Calu3 (cell line): ENCODE data around the gene KRIT1. TPM values are rescaled to one million over a fixed set of nuclear protein-coding genes. Genes with fewer than 3 reads are reported as not detected.
A peak's percentile ranks its signal among the peaks of the same experiment; 100 is the strongest.
"Not testable (repeated sequence)": the region's sequence is repeated elsewhere in the genome, so short reads cannot be mapped to it uniquely, and the experiment has no call there.

Experiments
- BruUV-seq: library from RNA; stranded (reverse); fragments of 400-500 nt; replicated peaks from 2 replicates; lab custom pipeline; 2021; lab: Mats Ljungman, UMichigan
- CTCF ChIA-PET: fragments of 300-600 bp; sonication (Branson Sonifier 250); formaldehyde crosslinking; loops from one replicate; lab custom pipeline; 2022; ENCODE audit warnings: antibody characterized with exemption; lab: Charles Lee
- DNase-seq: peaks from one replicate; pipeline ENCODE4 v3.0.0; 2022
- H3K27ac Mint-ChIP-seq: one replicate; pipeline ENCODE4 v1.8.0; 2022; ENCODE audit warnings: mixed read lengths; ENCODE audit not compliant: unreplicated experiment
- H3K27me3 Mint-ChIP-seq: one replicate; pipeline ENCODE4 v1.8.0; 2022; ENCODE audit warnings: mixed read lengths; ENCODE audit not compliant: unreplicated experiment
- H3K36me3 Mint-ChIP-seq: one replicate; pipeline ENCODE4 v1.8.0; 2022; ENCODE audit warnings: mild to moderate bottlenecking, moderate library complexity, mixed read lengths; ENCODE audit not compliant: insufficient read depth, unreplicated experiment
- H3K4me1 Mint-ChIP-seq: one replicate; pipeline ENCODE4 v1.8.0; 2022; ENCODE audit warnings: mild to moderate bottlenecking, low read depth, mixed read lengths; ENCODE audit not compliant: unreplicated experiment
- H3K4me3 Mint-ChIP-seq: one replicate; pipeline ENCODE4 v1.8.0; 2022; ENCODE audit warnings: mild to moderate bottlenecking, low read depth, moderate library complexity, mixed read lengths; ENCODE audit not compliant: unreplicated experiment
- H3K9me3 Mint-ChIP-seq: one replicate; pipeline ENCODE4 v1.8.0; 2022; ENCODE audit warnings: low read depth, mixed read lengths; ENCODE audit not compliant: unreplicated experiment
- intact Hi-C: fragments of 100-400 bp; cut with micrococcal nuclease; formaldehyde crosslinking; loops from one replicate; pipeline ENCODE4 v1.10.0; 2022; ENCODE audit not compliant: unreplicated experiment
- total RNA-seq: library from RNA; stranded (reverse); gene quantifications from 2 replicates; pipeline ENCODE4 v1.2.3, GENCODE V29; 2022
- TF ChIP-seq, protein P1 (sequence below): fragments of 200-600 bp; IDR thresholded peaks from one replicate; pipeline ENCODE4 v1.8.0; 2022; ENCODE audit warnings: antibody characterized with exemption; ENCODE audit not compliant: unreplicated experiment

Gene KRIT1
- total RNA-seq, 1 experiment from 2014 or later, result 27.8 TPM

DNA sequence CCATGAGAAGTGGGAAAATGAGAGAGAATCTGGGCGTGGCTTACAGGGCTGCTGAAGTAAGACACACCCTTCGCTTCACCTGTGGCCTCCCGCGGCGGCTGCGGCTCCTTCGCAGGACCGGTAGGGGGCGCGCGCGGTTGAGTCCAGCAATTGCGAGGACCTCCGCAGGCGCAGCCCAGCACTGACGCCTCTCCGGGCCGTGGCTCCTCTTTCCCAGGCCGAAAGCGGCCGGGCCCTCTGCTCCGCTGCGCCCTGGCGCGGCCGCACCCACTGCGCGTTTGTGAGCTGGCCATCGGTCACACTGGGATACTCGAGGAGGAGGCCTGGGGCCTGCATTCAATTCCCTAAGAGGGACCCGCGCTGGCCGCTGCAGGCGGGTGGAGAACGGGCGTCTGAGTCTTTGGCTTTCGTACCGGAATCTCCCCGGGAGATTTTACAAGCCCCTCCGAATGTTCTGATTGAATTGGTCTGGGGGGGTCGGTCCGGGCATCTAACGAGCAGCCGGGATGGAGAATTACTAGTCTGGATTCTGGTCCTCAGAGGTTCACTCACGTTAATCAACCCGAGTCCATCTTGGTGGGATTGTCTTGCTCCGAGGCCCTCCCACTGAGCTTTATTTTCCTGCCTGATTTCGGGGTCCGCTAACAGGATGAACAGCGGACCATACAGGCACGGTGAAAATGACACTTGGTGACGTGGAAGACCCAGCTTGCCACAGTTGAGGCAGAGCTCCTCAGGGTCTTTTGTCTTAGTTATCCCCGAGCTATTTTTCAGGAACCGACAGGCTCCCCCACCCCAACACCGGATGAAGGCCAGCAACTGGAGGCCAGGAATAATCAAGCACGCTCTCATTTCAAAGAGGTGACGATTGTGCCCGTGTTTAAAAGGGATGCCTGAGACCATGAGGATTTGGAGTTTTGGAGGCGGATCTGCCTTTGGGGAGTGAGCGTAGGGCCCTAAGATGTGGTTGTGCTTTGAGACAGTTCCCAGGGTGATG is 66.5 kb downstream of the KRIT1 start, which contains the start of gene LRRD1:
Gene LRRD1, minus strand, starts transcription at position 215 of the 997 bp plus-strand sequence. CDS start 13,940 bp downstream, outside the sequence.
- H3K27ac Mint-ChIP-seq, result no peak within 1 kb of the TSS
- no TSS peak for BruUV-seq
- peak; percentile 92 for DNase-seq
- no peaks in the 10 kb centered on the region for H3K9me3 Mint-ChIP-seq
- no peaks in the 10 kb centered on the region for H3K4me1 Mint-ChIP-seq
- no peaks in the 10 kb centered on the region for H3K27me3 Mint-ChIP-seq
- intact Hi-C loops, result no loop called here
- CTCF ChIA-PET, result interaction anchor here (0.9 kb wide), 1 partner anchor 268 kb away, joined by 4 read pairs; the partner anchor contains the start of gene GATAD1
- H3K36me3 Mint-ChIP-seq, result peaks cover 7% of the 10 kb centered on the region
- peak within 1 kb of the TSS; percentile 73 for H3K4me3 Mint-ChIP-seq
- TF ChIP-seq, protein P1, sequence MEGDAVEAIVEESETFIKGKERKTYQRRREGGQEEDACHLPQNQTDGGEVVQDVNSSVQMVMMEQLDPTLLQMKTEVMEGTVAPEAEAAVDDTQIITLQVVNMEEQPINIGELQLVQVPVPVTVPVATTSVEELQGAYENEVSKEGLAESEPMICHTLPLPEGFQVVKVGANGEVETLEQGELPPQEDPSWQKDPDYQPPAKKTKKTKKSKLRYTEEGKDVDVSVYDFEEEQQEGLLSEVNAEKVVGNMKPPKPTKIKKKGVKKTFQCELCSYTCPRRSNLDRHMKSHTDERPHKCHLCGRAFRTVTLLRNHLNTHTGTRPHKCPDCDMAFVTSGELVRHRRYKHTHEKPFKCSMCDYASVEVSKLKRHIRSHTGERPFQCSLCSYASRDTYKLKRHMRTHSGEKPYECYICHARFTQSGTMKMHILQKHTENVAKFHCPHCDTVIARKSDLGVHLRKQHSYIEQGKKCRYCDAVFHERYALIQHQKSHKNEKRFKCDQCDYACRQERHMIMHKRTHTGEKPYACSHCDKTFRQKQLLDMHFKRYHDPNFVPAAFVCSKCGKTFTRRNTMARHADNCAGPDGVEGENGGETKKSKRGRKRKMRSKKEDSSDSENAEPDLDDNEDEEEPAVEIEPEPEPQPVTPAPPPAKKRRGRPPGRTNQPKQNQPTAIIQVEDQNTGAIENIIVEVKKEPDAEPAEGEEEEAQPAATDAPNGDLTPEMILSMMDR, result peak; percentile 89

DNA sequence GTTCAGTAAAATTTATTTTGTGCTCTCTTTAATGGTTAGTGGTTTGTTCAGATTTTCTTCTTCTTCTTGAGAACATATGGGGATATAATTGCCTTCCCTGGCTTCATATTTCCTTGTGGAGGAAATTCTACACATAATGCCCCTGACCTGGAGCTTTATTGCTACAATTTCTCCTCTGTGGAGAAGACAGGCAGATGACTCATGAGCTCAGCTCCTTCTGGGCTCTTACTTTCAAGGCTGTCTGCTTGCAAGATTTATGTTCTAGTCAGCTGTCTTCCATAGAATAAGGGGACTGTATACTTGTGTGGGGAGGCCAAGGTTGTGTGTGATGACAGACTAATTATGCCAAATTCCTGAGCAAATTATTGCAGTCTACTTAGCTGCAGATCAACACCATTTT is 68.4 kb downstream of the KRIT1 start:
- Mint-ChIP-seq H3K4me1 (no peaks in the 10 kb centered on the region), H3K27me3 (no peaks in the 10 kb centered on the region), H3K27ac (no peak overlapping the region), H3K36me3 (peaks cover 7% of the 10 kb centered on the region), H3K4me3 (no peak overlapping the region), H3K9me3 (no peaks in the 10 kb centered on the region)
- no peak for DNase-seq
- intact Hi-C loops, result no loop called here
- BruUV-seq, result no TSS peak
- CTCF ChIA-PET, result no interaction called here
- TF ChIP-seq, protein P1, result no peak

DNA sequence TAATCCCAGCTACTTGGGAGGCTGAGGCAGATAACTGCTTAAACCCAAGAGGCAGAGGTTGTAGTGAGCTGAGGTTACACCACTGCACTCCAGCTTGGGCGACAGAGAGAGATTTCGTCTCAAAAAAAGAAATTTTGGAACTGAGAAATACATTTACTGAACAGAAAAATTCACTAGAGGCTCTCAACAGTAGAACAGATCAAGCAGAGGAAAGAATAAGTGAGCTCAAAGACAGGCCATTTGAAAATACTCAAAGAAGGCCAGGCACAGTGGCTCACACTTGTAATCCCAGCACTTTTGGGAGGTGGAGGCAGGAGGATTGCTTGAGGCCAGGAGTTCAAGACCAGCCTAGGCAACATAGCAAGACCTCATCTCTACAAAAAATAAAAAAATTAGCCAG is 76.2 kb downstream of the KRIT1 start:
- BruUV-seq, H3K9me3 Mint-ChIP-seq, intact Hi-C loops, DNase-seq, H3K4me3 Mint-ChIP-seq, CTCF ChIA-PET, H3K4me1 Mint-ChIP-seq, H3K27ac Mint-ChIP-seq, H3K27me3 Mint-ChIP-seq, H3K36me3 Mint-ChIP-seq: not testable (repeated sequence)

DNA sequence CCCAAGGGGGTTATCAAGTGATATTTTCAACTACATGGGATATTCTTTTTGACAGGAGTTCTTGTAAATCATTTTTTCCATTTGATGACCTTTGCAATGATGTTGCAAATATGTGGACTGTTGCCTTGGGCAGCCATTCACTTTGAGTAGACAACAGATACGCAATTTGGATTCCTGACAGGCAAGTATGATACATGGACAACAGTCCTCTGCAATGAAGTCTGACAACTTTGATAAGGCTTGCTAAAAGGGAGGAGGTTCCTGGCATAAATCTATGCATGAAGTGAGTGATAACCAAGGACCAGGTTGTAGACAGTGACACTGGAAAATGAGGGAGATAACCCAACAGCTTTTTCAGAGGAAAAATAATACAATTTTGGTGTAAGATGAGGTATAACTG is 84.4 kb downstream of the KRIT1 start:
- Mint-ChIP-seq H3K4me1 (no peaks in the 10 kb centered on the region), H3K9me3 (no peaks in the 10 kb centered on the region), H3K36me3 (no peaks in the 10 kb centered on the region), H3K27ac (no peak overlapping the region), H3K27me3 (no peaks in the 10 kb centered on the region), H3K4me3 (no peak overlapping the region)
- CTCF ChIA-PET, result no interaction called here
- TF ChIP-seq, protein P1, result no peak
- intact Hi-C loops, result no loop called here
- no TSS peak for BruUV-seq
- no peak for DNase-seq
